Heart left ventricle (tissue), 13 donors: ENCODE data around the gene SPIN1.

ENCODE experiments used
- CTCF ChIP-seq, 12 donors: fragments of 200-600 bp; sonication (generic) in 4 of 12; IDR thresholded peaks; one replicate each; pipeline versions ENCODE4 v1.5.0 to v1.8.0; 2018 to 2022; ENCODE audit warnings: antibody characterized with exemption in 12 of 12, mild to moderate bottlenecking in 5 of 12
- POLR2A ChIP-seq, 2 donors: fragments of 450-650 bp; IDR thresholded peaks; one replicate each; pipeline ENCODE4 v1.6.1; 2017; ENCODE audit warnings: antibody characterized with exemption in 2 of 2, mild to moderate bottlenecking in 2 of 2, moderate library complexity in 2 of 2
- donor health status: ischemic (EF 13 %, LVEDD 7.1; RV severe dilation, severe dysfunction).
- donor health status: DM: no; HTN: yes; CAD: no.
- donor health status: DM: no; HTN: no; CAD: no.
- donor health status: ischemic (EF 25% LVEDD 6.9; RV normal size, moderate dysfunction).
- donor health status: ischemic (EF 25% LVEDD 5.7; RV mildly dilated, moderate dysfunction).
- donor health status: ischemic (EF 35%, LVEDD 5.7; RV mildly dilated, moderate dysfunction).
- donor health status: nonischemic (EF 11% LVEDD 7.7; RV severe dilation, severe dysfunction).
- donor health status: DM: yes; HTN: yes; CAD: no.
- donor health status: PGD.
- donor health status: ischemic (EF 29% LVEDD 5.4; RV normal size, mild dysfunction).
- donor health status: nonischemic (EF 23%, LVEDD 6.1; RV moderate dilation, normal function).

GRCh38 chr9:88396836-88397577 is 8.8 kb downstream of the SPIN1 start:
- no peak for TF ChIP-seq POLR2A (IDR thresholded peaks at IDR 0.05)
- TF ChIP-seq CTCF (IDR thresholded peaks at IDR 0.05): no peak
